ENCODE data around the gene MAP7D1.

MAP7D1 gene

DNA sequence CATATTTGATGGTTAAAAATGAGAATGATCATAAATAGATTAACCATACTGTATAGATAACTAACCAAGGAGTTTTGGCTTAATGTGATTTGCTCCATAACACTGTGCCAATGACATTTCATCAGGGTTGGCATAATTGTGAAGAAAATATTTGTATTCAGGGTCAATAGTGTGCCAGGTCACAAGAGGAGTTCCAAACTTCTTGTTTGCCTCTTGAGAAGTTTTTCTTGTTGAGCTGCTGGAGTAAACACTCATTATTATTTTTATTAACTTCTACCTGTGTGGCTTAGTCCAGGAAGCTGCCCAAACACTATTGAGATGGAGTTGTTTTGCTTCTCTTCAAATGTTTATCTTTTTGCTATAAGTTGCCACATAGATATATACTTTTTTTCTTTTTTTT, 7.5 kb downstream of the MAP7D1 start:
- Histone ChIP-seq H3K4me1 (peaks cover 17% of the 10 kb centered on the region), H3K27ac (no peak overlapping the region), H3K4me3 (ENCODE audit: low read depth, low read length) (no peak overlapping the region), H2AFZ (no peak overlapping the region), H3K79me2 (peaks cover 28% of the 10 kb centered on the region), H3K36me3 (ENCODE audit: control insufficient read depth, insufficient read depth, low read length) (no peaks in the 10 kb centered on the region), H3K9me3 (ENCODE audit: control insufficient read depth, low read length) (no peaks in the 10 kb centered on the region), H3K9ac (no peak overlapping the region), H3K27me3 (ENCODE audit: control insufficient read depth, insufficient read depth, low read length) (no peaks in the 10 kb centered on the region), H3K4me2 (ENCODE audit: low read length) (no peak overlapping the region)
- TF ChIP-seq, protein P1, sequence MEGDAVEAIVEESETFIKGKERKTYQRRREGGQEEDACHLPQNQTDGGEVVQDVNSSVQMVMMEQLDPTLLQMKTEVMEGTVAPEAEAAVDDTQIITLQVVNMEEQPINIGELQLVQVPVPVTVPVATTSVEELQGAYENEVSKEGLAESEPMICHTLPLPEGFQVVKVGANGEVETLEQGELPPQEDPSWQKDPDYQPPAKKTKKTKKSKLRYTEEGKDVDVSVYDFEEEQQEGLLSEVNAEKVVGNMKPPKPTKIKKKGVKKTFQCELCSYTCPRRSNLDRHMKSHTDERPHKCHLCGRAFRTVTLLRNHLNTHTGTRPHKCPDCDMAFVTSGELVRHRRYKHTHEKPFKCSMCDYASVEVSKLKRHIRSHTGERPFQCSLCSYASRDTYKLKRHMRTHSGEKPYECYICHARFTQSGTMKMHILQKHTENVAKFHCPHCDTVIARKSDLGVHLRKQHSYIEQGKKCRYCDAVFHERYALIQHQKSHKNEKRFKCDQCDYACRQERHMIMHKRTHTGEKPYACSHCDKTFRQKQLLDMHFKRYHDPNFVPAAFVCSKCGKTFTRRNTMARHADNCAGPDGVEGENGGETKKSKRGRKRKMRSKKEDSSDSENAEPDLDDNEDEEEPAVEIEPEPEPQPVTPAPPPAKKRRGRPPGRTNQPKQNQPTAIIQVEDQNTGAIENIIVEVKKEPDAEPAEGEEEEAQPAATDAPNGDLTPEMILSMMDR (IDR thresholded peaks at IDR 0.05): no peak

DNA sequence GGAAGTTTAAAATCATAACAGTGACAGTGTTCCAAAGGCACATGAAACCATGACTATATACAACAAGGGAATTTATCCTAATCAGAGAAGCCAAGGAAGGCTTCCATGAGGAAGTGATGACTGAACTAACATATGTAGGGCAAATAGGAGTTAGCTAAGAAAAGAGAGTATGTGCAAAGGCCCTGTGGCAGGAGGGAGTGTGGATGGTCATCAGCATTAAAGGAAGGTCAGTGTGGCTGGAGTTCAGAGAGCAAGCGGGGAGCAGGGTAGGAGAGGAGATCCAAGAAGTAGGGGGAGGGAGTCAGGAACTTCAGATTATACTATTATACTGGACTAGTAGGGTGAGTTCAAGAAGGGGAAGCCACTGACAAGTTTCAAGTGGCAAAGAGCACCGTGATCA, 8.4 kb downstream of the MAP7D1 start:
- peaks cover 26% of the 10 kb centered on the region for H3K79me2 ChIP-seq
- no peaks in the 10 kb centered on the region for H3K27me3 ChIP-seq (ENCODE audit: control insufficient read depth, insufficient read depth, low read length)
- H3K27ac ChIP-seq: no peak overlapping the region
- no peak overlapping the region for H3K4me3 ChIP-seq (ENCODE audit: low read depth, low read length)
- H2AFZ ChIP-seq: no peak overlapping the region
- TF ChIP-seq, protein P1 (IDR thresholded peaks at IDR 0.05): no peak
- peaks cover 17% of the 10 kb centered on the region for H3K4me1 ChIP-seq
- no peak overlapping the region for H3K4me2 ChIP-seq (ENCODE audit: low read length)
- no peak overlapping the region for H3K9ac ChIP-seq
- no peaks in the 10 kb centered on the region for H3K9me3 ChIP-seq (ENCODE audit: control insufficient read depth, low read length)
- no peaks in the 10 kb centered on the region for H3K36me3 ChIP-seq (ENCODE audit: control insufficient read depth, insufficient read depth, low read length)

DNA sequence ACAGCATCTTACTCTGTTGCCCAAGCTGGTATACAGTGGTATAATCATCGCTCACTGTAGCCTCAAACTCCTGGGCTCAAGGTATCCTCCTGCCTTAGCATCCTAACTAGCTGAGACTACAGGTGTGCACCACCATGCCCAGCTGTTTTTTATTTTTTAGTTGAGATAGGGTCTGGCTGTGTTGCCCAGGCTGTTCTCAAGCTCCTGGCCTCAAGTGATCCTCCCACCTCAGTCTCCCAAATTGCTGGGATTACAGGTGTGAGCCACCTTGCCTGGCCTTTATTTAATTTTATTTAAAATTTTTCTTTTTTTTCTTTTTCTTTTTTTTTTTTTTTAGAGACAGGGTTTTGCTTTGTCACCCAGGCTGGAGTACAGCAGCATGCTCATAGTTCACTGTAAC, 9.2 kb downstream of the MAP7D1 start:
- Histone ChIP-seq H3K79me2 (peaks cover 25% of the 10 kb centered on the region), H3K9ac (no peak overlapping the region), H2AFZ (no peak overlapping the region), H3K27ac (no peak overlapping the region), H3K9me3 (ENCODE audit: control insufficient read depth, low read length) (no peaks in the 10 kb centered on the region), H3K4me2 (ENCODE audit: low read length) (no peak overlapping the region), H3K4me1 (peaks cover 17% of the 10 kb centered on the region), H3K27me3 (ENCODE audit: control insufficient read depth, insufficient read depth, low read length) (no peaks in the 10 kb centered on the region), H3K36me3 (ENCODE audit: control insufficient read depth, insufficient read depth, low read length) (no peaks in the 10 kb centered on the region), H3K4me3 (ENCODE audit: low read depth, low read length) (no peak overlapping the region)
- TF ChIP-seq, protein P1 (IDR thresholded peaks at IDR 0.05): no peak

DNA sequence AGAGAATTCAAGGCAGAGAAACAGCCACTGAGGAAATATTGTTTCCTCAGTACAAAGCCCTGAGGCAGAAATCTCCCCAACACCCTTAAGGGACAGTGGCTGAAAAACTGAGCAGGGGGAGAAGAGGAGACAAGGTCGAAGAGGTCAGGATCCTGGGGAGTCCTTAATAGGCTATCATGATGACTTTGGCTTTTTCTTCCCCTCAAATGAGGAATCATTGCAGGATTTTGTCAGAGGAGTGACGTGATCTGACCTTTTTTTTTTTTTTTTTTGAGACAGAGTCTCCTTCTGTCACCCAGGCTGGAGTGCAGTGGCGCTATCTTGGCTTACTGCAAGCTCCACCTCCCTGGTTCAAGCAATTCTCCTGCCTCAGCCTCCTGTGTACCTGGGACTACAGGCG, 10.2 kb downstream of the MAP7D1 start:
- H3K79me2 ChIP-seq: peaks cover 21% of the 10 kb centered on the region
- H3K4me1 ChIP-seq: peaks cover 15% of the 10 kb centered on the region
- H3K36me3 ChIP-seq (ENCODE audit: control insufficient read depth, insufficient read depth, low read length): no peaks in the 10 kb centered on the region
- no peaks in the 10 kb centered on the region for H3K9me3 ChIP-seq (ENCODE audit: control insufficient read depth, low read length)
- H3K4me2 ChIP-seq (ENCODE audit: low read length): no peak overlapping the region
- no peaks in the 10 kb centered on the region for H3K27me3 ChIP-seq (ENCODE audit: control insufficient read depth, insufficient read depth, low read length)
- no peak overlapping the region for H3K9ac ChIP-seq
- H2AFZ ChIP-seq: no peak overlapping the region
- H3K4me3 ChIP-seq (ENCODE audit: low read depth, low read length): no peak overlapping the region
- H3K27ac ChIP-seq: no peak overlapping the region
- TF ChIP-seq, protein P1 (IDR thresholded peaks at IDR 0.05): no peak

Data from parathyroid adenoma (tissue), 2 donors.